ENCODE measurements around the gene GGT5.

Gene GGT5

GRCh38 chr22:24181996-24182899, 62.6 kb downstream of the GGT5 start:
- CTCF ChIA-PET = interaction anchor here (1.2 to 2.7 kb wide), 2 partner anchors 23 to 49 kb away, joined by 3 to 10 read pairs; no protein-coding TSS in a partner anchor
- POLR2A ChIA-PET = no interaction called here
- no peak for DNase-seq (ENCODE audit: extremely low spot score)
- TF ChIP-seq CTCF (IDR thresholded peaks at IDR 0.05; ENCODE audit: control extremely low read depth, extremely low read depth, low read depth, missing control alignments) = no peak

- POLR2A ChIA-PET = no interaction called here
- CTCF ChIA-PET = interaction anchor here (1.1 to 2.7 kb wide), 2 partner anchors 24 to 50 kb away, joined by 4 to 10 read pairs; no protein-coding TSS in a partner anchor
- TF ChIP-seq CTCF (IDR thresholded peaks at IDR 0.05; ENCODE audit: control extremely low read depth, extremely low read depth, low read depth, missing control alignments) = no peak
- no peak for DNase-seq (ENCODE audit: extremely low spot score)
Measured at GRCh38 chr22:24181088-24181995, 63.5 kb downstream of the GGT5 start, which contains the start of gene SUSD2. TSS of gene SUSD2 (plus strand) at chr22:24181487. CDS start at chr22:24181520, 33 bp downstream.

GRCh38 chr22:24180316-24181087, 64.4 kb downstream of the GGT5 start:
- CTCF ChIA-PET = interaction anchor here (1.1 to 2.7 kb wide), 3 partner anchors 23 to 51 kb away, joined by 4 to 10 read pairs (median 9); no protein-coding TSS in a partner anchor
- no peak for DNase-seq (ENCODE audit: extremely low spot score)
- TF ChIP-seq CTCF (IDR thresholded peaks at IDR 0.05; ENCODE audit: control extremely low read depth, extremely low read depth, low read depth, missing control alignments) = no peak
- POLR2A ChIA-PET = no interaction called here

GRCh38 chr22:24179478-24180210, 65.2 kb downstream of the GGT5 start:
- POLR2A ChIA-PET = no interaction called here

More at GRCh38 chr22:24179478-24180210, 65.2 kb downstream of the GGT5 start:
- CTCF ChIA-PET = interaction anchor here (0.8 to 1.9 kb wide), 4 partner anchors 12 to 73 kb away, joined by 3 to 9 read pairs (median 3); no protein-coding TSS in a partner anchor
- no peak for TF ChIP-seq CTCF (IDR thresholded peaks at IDR 0.05; ENCODE audit: control extremely low read depth, extremely low read depth, low read depth, missing control alignments)
- no peak for DNase-seq (ENCODE audit: extremely low spot score)

All from GM10248 (cell line).